HL-60 (cell line): Measurements from ENCODE around the gene CDK19.

Source experiments
- CTCF ChIP-seq: IDR thresholded peaks from one replicate; pipeline ENCODE4 v1.5.1; 2011; ENCODE audit warnings: low read length, control low read depth, inconsistent platforms; ENCODE audit not compliant: insufficient read depth
- GABPA ChIP-seq: IDR thresholded peaks from 2 replicates; pipeline ENCODE4 v1.6.1; 2012; ENCODE audit warnings: low read depth
- POLR2AphosphoS5 ChIP-seq: IDR thresholded peaks from 2 replicates; pipeline ENCODE4 v1.6.1; 2012; ENCODE audit warnings: low read depth
- REST ChIP-seq: IDR thresholded peaks from 2 replicates; pipeline ENCODE4 v1.6.1; 2012; ENCODE audit warnings: low read depth; ENCODE audit not compliant: insufficient replicate concordance
- SPI1 ChIP-seq: IDR thresholded peaks from 2 replicates; pipeline ENCODE4 v1.6.1; 2012; ENCODE audit warnings: low read depth, mild to moderate bottlenecking, borderline replicate concordance

DNA sequence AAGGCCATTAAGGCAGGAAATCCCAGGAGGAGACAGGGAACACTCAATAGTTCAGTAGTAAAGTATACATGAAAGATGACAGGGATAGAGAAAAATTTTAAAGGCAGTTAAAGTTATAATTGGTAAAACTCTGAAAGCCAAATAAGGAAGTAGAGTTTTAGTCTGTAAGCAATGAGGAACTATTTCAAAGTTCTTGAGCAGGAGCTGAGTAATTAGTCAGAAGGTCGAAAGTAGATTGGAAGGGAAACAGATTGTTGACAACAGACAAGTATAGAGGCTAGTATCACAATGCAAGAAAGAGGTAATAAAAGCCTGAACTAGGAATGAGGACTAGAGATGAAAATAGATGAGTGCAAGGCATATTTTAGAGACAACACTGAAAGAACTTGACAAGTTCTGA is 150.3 kb downstream of the CDK19 start:
- TF ChIP-seq CTCF = no peak
- TF ChIP-seq POLR2AphosphoS5 = no peak
- TF ChIP-seq REST = no peak
- TF ChIP-seq SPI1 = peak; percentile 39; the same call in 1 of the 2 replicates
- TF ChIP-seq GABPA = no peak
